NCI-H748 (cell line): ENCODE results near the gene RNF212.
"Not testable (repeated sequence)": the region's sequence is repeated elsewhere in the genome, so short reads cannot be mapped to it uniquely, and the experiment has no call there.

Experiments used
- DNase-seq: peaks from one replicate; lab custom pipeline; 2025; ENCODE audit not compliant: unreplicated experiment; lab: John Stamatoyannopoulos, UW

The RNF212 gene

GRCh38 chr4:1069394-1069793 is 44.0 kb downstream of the RNF212 start:
- DNase-seq: no peak

DNA sequence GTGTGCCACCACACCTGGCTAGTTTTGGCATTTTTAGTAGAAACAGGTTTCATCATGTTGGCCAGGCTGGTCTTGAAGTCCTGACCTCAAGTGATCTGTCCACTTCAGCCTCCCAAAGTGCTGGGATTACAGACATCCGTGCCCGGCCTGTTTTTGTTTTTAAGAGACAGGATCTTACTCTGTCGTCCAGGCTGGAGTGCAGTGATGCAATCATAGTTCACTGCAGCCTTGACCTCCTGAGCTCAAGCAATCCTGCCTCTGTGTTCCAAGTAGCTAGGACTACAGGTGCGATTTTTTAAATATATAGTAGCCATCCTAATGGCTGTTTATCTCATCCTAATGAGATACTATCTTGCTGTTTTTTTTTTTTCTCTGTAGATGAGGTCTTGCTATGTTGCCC is 47.6 kb downstream of the RNF212 start:
- no peak for DNase-seq

DNA sequence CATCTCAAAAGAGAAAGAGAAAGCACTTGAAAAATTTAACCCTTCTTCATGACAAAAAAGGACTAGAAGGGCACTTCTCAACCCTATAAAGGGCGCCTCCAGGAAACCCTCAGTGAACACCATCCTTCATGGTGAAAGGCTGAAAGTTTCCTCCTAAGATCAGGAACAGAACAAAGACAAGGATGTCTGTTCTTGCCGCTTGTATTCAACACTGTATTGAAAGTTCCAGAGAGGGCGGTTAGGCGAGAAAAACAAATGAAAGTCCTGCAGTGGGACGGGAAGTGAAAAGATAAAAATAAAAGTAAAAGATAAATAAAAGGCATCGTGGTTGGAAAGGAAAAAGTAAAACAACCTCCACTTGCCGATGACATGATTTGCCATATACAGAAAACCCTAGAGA is 50.9 kb downstream of the RNF212 start:
- no peak for DNase-seq

- no peak for DNase-seq
Observed at GRCh38 chr4:1061760-1062159, 51.6 kb downstream of the RNF212 start.

GRCh38 chr4:1061056-1061700 is 52.2 kb downstream of the RNF212 start:
- DNase-seq: no peak

DNA sequence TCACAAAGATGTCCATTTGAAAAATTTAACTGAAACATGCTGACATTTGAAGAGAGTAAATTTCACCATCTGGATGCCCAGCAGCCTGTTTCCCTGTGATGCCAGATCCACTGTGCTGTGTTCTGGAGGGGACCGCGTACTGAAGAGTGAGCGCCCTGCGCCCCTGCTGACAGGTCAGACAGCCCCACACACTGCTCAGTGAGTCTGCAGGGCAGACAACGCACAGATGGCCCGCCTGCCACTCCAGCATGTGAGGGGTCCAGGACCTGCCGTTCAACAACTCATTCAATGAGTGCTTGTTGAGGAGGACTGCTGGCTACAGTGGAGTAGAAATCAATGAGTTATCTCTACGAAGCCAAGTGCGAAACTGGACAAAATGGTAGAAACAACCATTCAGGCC is 52.7 kb downstream of the RNF212 start:
- no peak for DNase-seq

DNA sequence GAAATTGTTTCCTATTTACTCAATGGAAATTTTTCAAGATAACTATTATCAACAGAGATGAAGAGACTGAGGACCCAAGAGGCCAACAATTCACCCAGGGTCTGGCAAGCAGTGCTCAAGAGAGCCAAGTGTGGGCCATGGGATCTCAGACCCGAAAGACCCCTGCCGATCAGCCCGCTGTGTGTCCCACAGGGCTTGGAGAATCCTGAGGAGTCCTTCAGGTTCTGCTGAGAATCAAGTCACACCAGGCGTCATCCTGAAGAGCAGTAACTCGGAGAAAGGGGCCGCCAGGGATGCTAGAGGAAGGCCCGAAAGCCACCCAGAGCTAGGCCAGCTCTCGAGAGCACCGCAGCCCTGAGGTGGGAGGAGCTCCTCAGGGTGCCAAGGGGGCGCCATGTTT is 53.2 kb downstream of the RNF212 start:
- DNase-seq: no peak

- DNase-seq: peak; percentile 3
Observed at GRCh38 chr4:1058997-1059665, 54.2 kb downstream of the RNF212 start.

- no peak for DNase-seq
Observed at GRCh38 chr4:1058198-1058996, 55.0 kb downstream of the RNF212 start.

DNA sequence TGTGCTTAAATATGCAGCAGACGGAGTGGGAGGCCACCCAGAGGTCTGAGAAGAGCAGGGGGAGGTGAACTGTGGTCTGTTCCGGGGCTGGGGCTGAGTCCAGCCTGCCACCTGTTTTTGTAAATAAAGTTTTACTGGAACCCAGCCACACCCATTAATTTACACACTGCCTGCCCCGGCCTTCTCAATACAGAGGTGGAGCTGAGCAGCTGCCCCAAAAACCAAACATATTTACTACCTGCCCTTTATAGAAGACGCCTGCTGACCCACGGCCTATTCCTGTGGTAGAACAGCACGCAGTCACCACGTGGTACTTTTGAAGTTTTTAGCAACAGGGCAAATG is 56.0 kb downstream of the RNF212 start:
- peak; percentile 20 for DNase-seq

- DNase-seq: no peak
Observed at GRCh38 chr4:1056671-1057402, 56.5 kb downstream of the RNF212 start.

DNA sequence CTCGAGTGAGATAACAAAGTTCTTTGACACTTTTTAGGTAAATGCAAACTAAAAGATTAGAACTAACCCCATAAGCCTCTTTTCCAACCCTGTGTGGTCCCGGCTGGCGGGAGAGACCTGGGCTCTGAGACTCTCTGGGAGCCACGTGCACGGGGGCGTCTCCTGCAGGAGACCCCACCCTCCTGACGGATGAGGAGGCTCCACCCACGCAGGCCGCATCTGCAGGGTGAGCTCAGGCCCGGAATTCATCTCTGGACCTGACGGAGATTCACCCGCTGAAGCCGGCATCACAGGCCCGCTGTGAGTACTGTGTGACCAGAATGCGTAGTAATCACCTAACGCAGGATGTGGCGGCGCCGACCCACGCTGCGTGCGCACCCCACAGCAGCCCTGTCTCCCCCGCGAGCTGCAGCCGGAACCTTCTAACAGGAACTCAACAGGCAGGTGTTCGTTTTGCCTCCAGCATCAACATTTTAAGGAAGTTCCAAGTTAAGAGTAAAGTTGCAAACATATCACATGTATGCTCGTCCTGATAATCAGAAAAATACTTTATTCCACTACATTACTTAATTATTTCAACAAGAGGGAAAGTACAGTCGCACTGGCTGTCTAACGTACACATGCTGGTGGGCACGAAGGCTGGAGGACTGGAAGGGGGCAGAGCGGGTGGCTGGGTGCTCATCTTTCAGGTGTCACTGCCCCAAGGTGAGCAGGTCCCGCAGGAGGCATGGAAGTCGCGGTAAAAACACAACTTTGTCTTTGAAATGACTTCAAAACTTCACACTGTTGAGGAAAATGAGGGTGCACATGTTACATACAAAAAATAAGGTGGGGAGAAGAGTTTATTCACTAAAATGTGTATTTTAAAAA is 57.4 kb downstream of the RNF212 start:
- DNase-seq: no peak

DNA sequence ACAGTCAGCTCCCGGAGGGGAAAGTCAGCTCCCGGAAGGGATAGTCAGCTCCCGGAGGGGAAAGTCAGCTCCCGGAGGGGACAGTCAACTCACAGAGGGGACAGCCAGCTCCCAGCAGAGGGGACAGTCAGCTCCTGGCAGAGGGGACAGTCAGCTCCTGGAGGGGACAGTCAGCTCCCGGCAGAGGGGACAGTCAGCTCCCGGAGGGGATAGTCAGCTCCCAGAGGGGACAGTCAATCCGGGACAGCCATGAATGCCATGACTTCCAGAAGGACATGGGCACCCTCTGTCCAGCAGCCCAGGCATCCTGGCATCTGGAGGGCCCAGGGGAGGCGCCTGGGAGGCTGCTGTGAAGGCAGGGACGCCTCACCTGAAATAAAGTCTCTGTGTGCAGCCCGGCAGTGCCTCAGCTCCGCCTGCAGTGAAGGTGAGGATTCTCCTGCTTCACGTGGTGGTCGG is 58.1 kb downstream of the RNF212 start:
- DNase-seq: not testable (repeated sequence)

DNA sequence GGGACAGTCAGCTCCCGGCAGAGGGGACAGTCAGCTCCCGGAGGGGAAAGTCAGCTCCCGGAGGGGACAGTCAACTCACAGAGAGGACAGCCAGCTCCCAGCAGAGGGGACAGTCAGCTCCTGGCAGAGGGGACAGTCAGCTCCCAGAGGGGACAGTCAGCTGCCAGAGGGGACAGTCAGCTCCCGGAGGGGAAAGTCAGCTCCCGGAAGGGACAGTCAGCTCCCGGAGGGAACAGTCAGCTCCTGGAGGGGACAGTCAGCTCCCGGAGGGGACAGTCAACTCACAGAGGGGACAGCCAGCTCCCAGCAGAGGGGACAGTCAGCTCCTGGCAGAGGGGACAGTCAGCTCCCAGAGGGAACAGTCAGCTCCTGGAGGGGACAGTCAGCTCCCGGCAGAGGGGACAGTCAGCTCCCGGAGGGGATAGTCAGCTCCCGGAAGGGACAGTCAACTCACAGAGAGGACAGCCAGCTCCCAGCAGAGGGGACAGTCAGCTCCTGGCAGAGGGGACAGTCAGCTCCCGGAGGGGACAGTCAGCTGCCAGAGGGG is 58.6 kb downstream of the RNF212 start:
- not testable (repeated sequence) for DNase-seq

DNA sequence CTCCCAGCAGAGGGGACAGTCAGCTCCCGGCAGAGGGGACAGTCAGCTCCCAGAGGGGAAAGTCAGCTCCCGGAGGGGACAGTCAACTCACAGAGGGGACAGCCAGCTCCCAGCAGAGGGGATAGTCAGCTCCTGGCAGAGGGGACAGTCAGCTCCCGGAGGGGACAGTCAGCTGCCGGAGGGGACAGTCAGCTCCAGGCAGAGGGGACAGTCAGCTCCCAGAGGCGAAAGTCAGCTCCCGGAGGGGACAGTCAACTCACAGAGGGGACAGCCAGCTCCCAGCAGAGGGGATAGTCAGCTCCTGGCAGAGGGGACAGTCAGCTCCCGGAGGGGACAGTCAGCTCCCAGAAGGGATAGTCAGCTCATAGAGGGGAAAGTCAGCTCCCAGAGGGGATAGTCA is 59.5 kb downstream of the RNF212 start:
- not testable (repeated sequence) for DNase-seq

DNA sequence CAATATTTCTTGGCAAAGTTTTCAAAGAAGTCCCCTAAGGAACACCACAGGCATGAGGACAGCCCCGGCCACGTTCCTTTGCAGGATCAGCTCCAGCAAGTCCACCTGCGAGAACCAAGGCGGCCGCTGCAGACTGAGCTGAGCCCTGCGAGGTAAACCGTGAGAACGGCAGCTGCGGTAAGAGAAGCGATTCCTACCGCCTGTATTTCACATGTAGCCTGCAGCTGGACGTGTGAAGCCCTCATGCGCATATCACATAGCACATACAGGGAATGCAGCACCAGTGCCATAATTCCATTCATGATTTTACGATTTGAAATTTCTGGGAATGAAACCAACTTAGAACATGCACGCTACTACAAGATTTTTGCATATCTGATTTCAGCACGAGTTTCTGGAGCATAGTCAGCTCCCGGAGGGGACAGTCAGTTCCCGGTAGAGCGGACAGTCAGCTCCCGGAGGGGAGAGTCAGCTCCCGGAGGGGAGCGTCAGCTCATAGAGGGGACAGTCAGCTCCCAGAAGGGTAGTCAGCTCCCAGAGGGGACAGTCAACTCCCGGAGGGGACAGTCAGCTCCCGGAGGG is 60.2 kb downstream of the RNF212 start:
- DNase-seq: no peak

GRCh38 chr4:1052231-1052671 is 61.1 kb downstream of the RNF212 start:
- DNase-seq: no peak

- no peak for DNase-seq
Observed at GRCh38 chr4:1051472-1051871, 61.9 kb downstream of the RNF212 start.

DNA sequence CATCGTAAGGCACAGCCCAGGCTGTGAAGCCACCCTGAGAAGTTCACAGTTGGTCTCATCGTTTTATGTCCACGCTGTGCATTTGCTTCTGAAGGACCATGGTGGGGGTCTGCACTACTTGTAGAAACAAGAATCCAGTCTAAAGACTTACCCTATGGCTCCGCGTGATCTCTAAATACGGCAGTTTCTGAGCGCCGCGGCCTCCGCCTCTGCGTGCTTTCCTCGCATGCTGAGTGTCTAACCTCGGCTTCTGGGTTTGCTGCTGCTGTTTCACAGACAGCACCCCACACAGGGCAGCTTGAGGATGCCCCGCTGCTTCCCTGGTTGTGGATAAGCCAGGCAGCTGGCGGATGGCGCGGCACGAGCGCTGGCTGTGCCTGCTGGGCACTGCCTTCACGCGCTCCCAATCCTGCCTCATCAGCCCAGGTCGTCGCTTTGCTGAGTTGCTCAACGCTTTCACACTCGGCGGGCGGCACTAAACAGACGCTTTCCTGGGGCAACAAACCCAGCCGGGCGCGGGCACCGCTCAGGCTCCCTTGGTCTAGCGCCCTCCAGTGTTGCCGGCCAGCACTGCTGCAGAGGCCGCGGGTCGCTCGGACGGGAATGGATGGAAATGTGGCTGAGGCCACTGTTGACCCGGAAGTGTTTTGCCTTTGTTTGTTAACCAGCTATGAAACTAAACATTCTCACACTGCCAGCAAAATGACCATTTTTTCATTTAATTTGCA is 62.7 kb downstream of the RNF212 start:
- no peak for DNase-seq
